ENCODE results near the gene ZNF879.

DNA sequence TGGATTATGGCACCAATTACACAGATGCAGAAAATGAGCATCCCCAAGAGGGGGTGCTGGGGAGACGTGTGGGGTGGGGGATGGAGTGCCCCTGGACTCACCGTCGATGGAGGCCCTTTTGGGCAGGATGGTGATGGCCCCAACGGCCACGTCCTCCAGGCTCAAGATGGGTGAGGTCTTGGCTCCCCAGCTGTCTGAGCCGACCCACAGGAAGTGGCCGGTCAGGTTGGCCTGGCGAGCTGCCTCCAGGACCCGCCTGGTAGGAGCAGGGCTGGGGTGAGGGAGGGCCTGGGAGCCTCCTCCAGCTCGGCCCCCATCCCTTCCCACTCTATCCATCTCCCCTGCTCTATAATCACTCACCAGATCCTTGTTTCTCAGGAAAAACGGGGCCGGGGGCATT lies 33.1 kb upstream of the ZNF879 start:
- TF ChIP-seq CTCF (IDR thresholded peaks at IDR 0.05) = no peak
- TF ChIP-seq EP300 (IDR thresholded peaks at IDR 0.05) = no peak
- no peak for TF ChIP-seq POLR2AphosphoS5 (IDR thresholded peaks at IDR 0.05)
